ENCODE measurements around the gene TENM4. TPM values are rescaled to one million over a fixed set of nuclear protein-coding genes. Genes with fewer than 3 reads are reported as not detected.

Gene TENM4
- polyA plus RNA-seq, 1 of the 3 experiments (the other 2 are of a cell fraction), result 16.7 TPM

GRCh38 chr11:78851878-78852586, 588.8 kb downstream of the TENM4 start (continued):
- TF ChIP-seq GATA2 (CRISPR knock-in tag; IDR thresholded peaks at IDR 0.05) (peak; percentile 66), YY1 (IDR thresholded peaks at IDR 0.05; ENCODE audit: low read depth) (no peak), ZBTB33 (IDR thresholded peaks at IDR 0.05; ENCODE audit: borderline replicate concordance, low read depth) (no peak)

- H2AFZ ChIP-seq (ENCODE audit: low read depth), result no peak overlapping the region
- no peaks in the 10 kb centered on the region for H3F3A ChIP-seq (replicated peaks; ENCODE audit: insufficient read depth)
- peak overlapping the region in 1 of 2 experiments; percentile 87; a peak in 2 of 4 replicates for H3K27ac ChIP-seq (ENCODE audit: low read depth in 2 of 2, low read length in 1 of 2)
- no peak overlapping the region for H3K9ac ChIP-seq
- POLR2A ChIA-PET, result interaction anchor here (1.1 to 1.4 kb wide), 2 partner anchors 10 to 47 kb away, joined by 3 to 4 read pairs; no protein-coding TSS in a partner anchor
- no peaks in the 10 kb centered on the region for H3K79me2 ChIP-seq (ENCODE audit: insufficient read depth)
- no peak overlapping the region for H3K4me3 ChIP-seq (ENCODE audit: low read depth in 2 of 2, low read length in 1 of 2)
- H3K36me3 ChIP-seq (replicated peaks in 1 of 2; ENCODE audit: control insufficient read depth in 1 of 2, insufficient read depth in 2 of 2, low read length in 1 of 2), result peaks cover 0 to 24% of the 10 kb centered on the region in 2 experiments
- H3K9me2 ChIP-seq, result no peaks in the 10 kb centered on the region
- no peak for TF ChIP-seq RFX5 (IDR thresholded peaks at IDR 0.05; ENCODE audit: low read length)
- no peak for TF ChIP-seq TCF12 (IDR thresholded peaks at IDR 0.05)
- TF ChIP-seq MXI1 (IDR thresholded peaks at IDR 0.05; ENCODE audit: low read depth, low read length), result no peak
- TF ChIP-seq MAX (IDR thresholded peaks at IDR 0.05; ENCODE audit: low read depth), result no peak
- no peak overlapping the region for H3K4me2 ChIP-seq
- no peaks in the 10 kb centered on the region for H3K9me3 ChIP-seq
- H3K27me3 ChIP-seq (ENCODE audit: insufficient read depth), result no peaks in the 10 kb centered on the region
- no peak for DNase-seq
- no peaks in the 10 kb centered on the region for H4K20me1 ChIP-seq (ENCODE audit: insufficient read depth)
- H3K4me1 ChIP-seq (ENCODE audit: control insufficient read depth in 1 of 2, insufficient read depth in 2 of 2, low read depth in 1 of 2, low read length in 1 of 2), result peaks cover 0 to 55% of the 10 kb centered on the region in 2 experiments; a peak in 2 of 4 replicates
- CTCF ChIA-PET, result interaction anchor here (0.8 to 2.9 kb wide), 9 partner anchors 9 to 250 kb away, joined by 3 to 9 read pairs (median 5); no protein-coding TSS in a partner anchor
- WGBS (ENCODE audit: low lambda C conversion rate), result 72% methylated on average over 3 of the region's 3 CpGs
Observed at GRCh38 chr11:78850078-78850477, 590.8 kb downstream of the TENM4 start.

- Histone ChIP-seq H3K27me3 (ENCODE audit: insufficient read depth) (no peaks in the 10 kb centered on the region), H3F3A (replicated peaks; ENCODE audit: insufficient read depth) (no peaks in the 10 kb centered on the region), H3K9me3 (no peaks in the 10 kb centered on the region), H3K9ac (no peak overlapping the region), H2AFZ (ENCODE audit: low read depth) (no peak overlapping the region), H3K79me2 (ENCODE audit: insufficient read depth) (no peaks in the 10 kb centered on the region), H3K4me3 (ENCODE audit: low read depth in 2 of 2, low read length in 1 of 2) (no peak overlapping the region), H3K36me3 (replicated peaks in 1 of 2; ENCODE audit: control insufficient read depth in 1 of 2, insufficient read depth in 2 of 2, low read length in 1 of 2) (peaks cover 0 to 9% of the 10 kb centered on the region in 2 experiments), H3K27ac (ENCODE audit: low read depth in 2 of 2, low read length in 1 of 2) (peak overlapping the region in 1 of 2 experiments; percentile 74; a peak in 2 of 4 replicates), H3K4me2 (no peak overlapping the region), H4K20me1 (ENCODE audit: insufficient read depth) (no peaks in the 10 kb centered on the region), H3K4me1 (ENCODE audit: control insufficient read depth in 1 of 2, insufficient read depth in 2 of 2, low read depth in 1 of 2, low read length in 1 of 2) (peaks cover 0 to 44% of the 10 kb centered on the region in 2 experiments; a peak in 2 of 4 replicates), H3K9me2 (no peaks in the 10 kb centered on the region)
- WGBS (ENCODE audit: low lambda C conversion rate), result 85% methylated on average over 5 of the region's 5 CpGs
- no peak for TF ChIP-seq USF2 (IDR thresholded peaks at IDR 0.05; ENCODE audit: borderline replicate concordance, low read depth, low read length)
- POLR2A ChIA-PET, result no interaction called here
- no peak for DNase-seq
- CTCF ChIA-PET, result interaction anchor here (1.2 to 2.4 kb wide), 2 partner anchors 47 to 233 kb away, joined by 3 to 12 read pairs; no protein-coding TSS in a partner anchor
Observed at GRCh38 chr11:78846269-78846668, 594.6 kb downstream of the TENM4 start.

Measured in SK-N-SH (cell line).